SU-DHL-6 (cell line): ENCODE measurements around the gene ITPKB.

Experiments
- H2AFZ ChIP-seq: fragments of 200-600 bp; sonication (generic); 2 replicates; pipeline ENCODE4 v1.6.1; 2014; ENCODE audit warnings: low read depth, mild to moderate bottlenecking, moderate library complexity, mixed read lengths, antibody characterized with exemption, low read length; ENCODE audit not compliant: severe bottlenecking
- H3F3A ChIP-seq: fragments of 200-600 bp; shearing (Covaris generic); 2 replicates; pipeline ENCODE4 v1.6.0; 2016; ENCODE audit warnings: antibody characterized with exemption, mild to moderate bottlenecking; ENCODE audit not compliant: insufficient read depth
- H3K27ac ChIP-seq: fragments of 200-600 bp; sonication (generic); 2 replicates; pipeline ENCODE4 v1.5.1; 2016; ENCODE audit warnings: low read depth, mild to moderate bottlenecking, low read length, moderate library complexity, mixed read lengths
- H3K27me3 ChIP-seq: fragments of 200-600 bp; sonication (generic), shearing (Covaris generic); 2 replicates; pipeline ENCODE4 v1.6.0; 2014; ENCODE audit warnings: mild to moderate bottlenecking, low read length
- H3K36me3 ChIP-seq: fragments of 200-600 bp; sonication (generic); 2 replicates; pipeline ENCODE4 v1.6.1; 2014; ENCODE audit warnings: mild to moderate bottlenecking, low read length, mixed read lengths
- H3K4me2 ChIP-seq: fragments of 300-600, 200-600 bp; shearing (Covaris generic), sonication (generic); 2 replicates; pipeline ENCODE4 v1.6.0; 2014; ENCODE audit warnings: low read length, low read depth, mild to moderate bottlenecking; ENCODE audit not compliant: poor library complexity, severe bottlenecking
- H3K4me3 ChIP-seq: fragments of 200-600 bp; sonication (generic); 2 replicates; pipeline ENCODE4 v1.5.1; 2014; ENCODE audit warnings: antibody characterized with exemption, low read length, mild to moderate bottlenecking, mixed read lengths; ENCODE audit not compliant: insufficient read depth, poor library complexity, severe bottlenecking
- H3K79me2 ChIP-seq: fragments of 200-600 bp; sonication (generic); 2 replicates; pipeline ENCODE4 v1.6.1; 2014; ENCODE audit warnings: mild to moderate bottlenecking, low read length, moderate library complexity; ENCODE audit not compliant: insufficient read depth
- H3K9ac ChIP-seq: fragments of 200-600 bp; sonication (generic); 2 replicates; pipeline ENCODE4 v1.7.0; 2014; ENCODE audit warnings: mild to moderate bottlenecking, low read length
- H3K9me2 ChIP-seq: fragments of 200-600 bp; sonication (generic); replicated peaks from 2 replicates; pipeline ENCODE4 v1.6.1; 2014; ENCODE audit warnings: low read length; ENCODE audit not compliant: insufficient read depth
- H3K9me3 ChIP-seq: fragments of 200-600 bp; sonication (generic); 2 replicates; pipeline ENCODE4 v1.6.1; 2014; ENCODE audit warnings: low read length, mixed read lengths; ENCODE audit not compliant: insufficient read depth
- H4K20me1 ChIP-seq: fragments of 200-600 bp; sonication (generic); 2 replicates; pipeline ENCODE4 v1.6.1; 2014; ENCODE audit warnings: low read depth, mild to moderate bottlenecking, antibody characterized with exemption, low read length, moderate library complexity, mixed read lengths
- CTCF ChIP-seq: fragments of 200-600 bp; sonication (generic); IDR thresholded peaks from one replicate; pipeline ENCODE4 v1.5.1; 2017; ENCODE audit warnings: antibody characterized with exemption, mild to moderate bottlenecking, low read length, moderate library complexity; ENCODE audit not compliant: insufficient read depth, poor library complexity, severe bottlenecking
- EZH2phosphoT487 ChIP-seq: fragments of 200-600 bp; sonication (generic), shearing (Covaris generic); conservative IDR thresholded peaks from 2 replicates; pipeline ENCODE4 v1.6.1; 2018; ENCODE audit warnings: mild to moderate bottlenecking, antibody characterized with exemption, low read length, moderate library complexity, mixed read lengths

Gene ITPKB

GRCh38 chr1:226649244-226649643 is 89.8 kb downstream of the ITPKB start:
- Histone ChIP-seq H3K9ac (no peak overlapping the region), H3K36me3 (no peaks in the 10 kb centered on the region), H3K4me3 (no peak overlapping the region), H3K9me2 (no peaks in the 10 kb centered on the region), H3K27me3 (no peaks in the 10 kb centered on the region), H3K27ac (no peak overlapping the region), H3K9me3 (no peaks in the 10 kb centered on the region), H2AFZ (no peak overlapping the region), H3F3A (peaks cover 14% of the 10 kb centered on the region), H3K4me2 (no peak overlapping the region), H4K20me1 (no peaks in the 10 kb centered on the region), H3K79me2 (no peaks in the 10 kb centered on the region)
- TF ChIP-seq EZH2phosphoT487 = no peak

- no peaks in the 10 kb centered on the region for H3K36me3 ChIP-seq
- H3K4me3 ChIP-seq = no peak overlapping the region
- no peaks in the 10 kb centered on the region for H3K79me2 ChIP-seq
- no peaks in the 10 kb centered on the region for H4K20me1 ChIP-seq
- H3K9ac ChIP-seq = no peak overlapping the region
- no peaks in the 10 kb centered on the region for H3K9me3 ChIP-seq
- no peak overlapping the region for H3K4me2 ChIP-seq
- H2AFZ ChIP-seq = no peak overlapping the region
- peaks cover 13% of the 10 kb centered on the region for H3F3A ChIP-seq
- no peaks in the 10 kb centered on the region for H3K27me3 ChIP-seq
- no peaks in the 10 kb centered on the region for H3K9me2 ChIP-seq
- TF ChIP-seq EZH2phosphoT487 = no peak
- H3K27ac ChIP-seq = no peak overlapping the region
These were observed 90.7 kb downstream of the ITPKB start for GRCh38 chr1:226648421-226648820.

- Histone ChIP-seq H3K9me2 (no peaks in the 10 kb centered on the region), H4K20me1 (no peaks in the 10 kb centered on the region), H3K9ac (no peak overlapping the region), H3K4me2 (no peak overlapping the region), H3K9me3 (no peaks in the 10 kb centered on the region), H3F3A (peaks cover 13% of the 10 kb centered on the region), H3K4me3 (no peak overlapping the region), H3K79me2 (no peaks in the 10 kb centered on the region), H3K27me3 (no peaks in the 10 kb centered on the region), H2AFZ (no peak overlapping the region), H3K36me3 (no peaks in the 10 kb centered on the region), H3K27ac (no peak overlapping the region)
- TF ChIP-seq CTCF (no peak), EZH2phosphoT487 (no peak)
These were observed 91.4 kb downstream of the ITPKB start for GRCh38 chr1:226647719-226648118.

GRCh38 chr1:226646870-226647449 is 92.1 kb downstream of the ITPKB start:
- Histone ChIP-seq H3K79me2 (no peaks in the 10 kb centered on the region), H3K36me3 (no peaks in the 10 kb centered on the region), H3K9me3 (no peaks in the 10 kb centered on the region), H3K27ac (no peak overlapping the region), H3F3A (peaks cover 13% of the 10 kb centered on the region), H3K4me3 (no peak overlapping the region), H3K27me3 (no peaks in the 10 kb centered on the region), H3K4me2 (no peak overlapping the region), H2AFZ (no peak overlapping the region), H4K20me1 (no peaks in the 10 kb centered on the region), H3K9ac (no peak overlapping the region), H3K9me2 (no peaks in the 10 kb centered on the region)
- TF ChIP-seq CTCF (no peak), EZH2phosphoT487 (no peak)
